Activated CD4-positive, alpha-beta T cell treated with anti-CD3 and anti-CD28 coated beads, Interleukin-2, amount 10 ng/mL, durations not matched to agents 24 days and 14 days (primary cell): ENCODE measurements around the gene LRRC47. TPM values are rescaled to one million over a fixed set of nuclear protein-coding genes. Genes with fewer than 3 reads are reported as not detected.
"Not testable (repeated sequence)": the region's sequence is repeated elsewhere in the genome, so short reads cannot be mapped to it uniquely, and the experiment has no call there.

Experiments used
- DNase-seq: peaks from one replicate; pipeline ENCODE4 v3.0.0; 2022
- H3K27ac Mint-ChIP-seq: one replicate; pipeline ENCODE4 v1.8.0; 2022; ENCODE audit warnings: mild to moderate bottlenecking, mixed read lengths
- H3K27me3 Mint-ChIP-seq: one replicate; pipeline ENCODE4 v1.8.0; 2022; ENCODE audit warnings: mixed read lengths
- H3K36me3 Mint-ChIP-seq: one replicate; pipeline ENCODE4 v1.8.0; 2022; ENCODE audit warnings: low read depth, mild to moderate bottlenecking, mixed read lengths
- H3K4me1 Mint-ChIP-seq: one replicate; pipeline ENCODE4 v1.8.0; 2021; ENCODE audit warnings: mixed read lengths
- H3K4me3 Mint-ChIP-seq: one replicate; pipeline ENCODE4 v1.8.0; 2022; ENCODE audit warnings: mild to moderate bottlenecking, moderate library complexity, mixed read lengths
- H3K9me3 Mint-ChIP-seq: one replicate; pipeline ENCODE4 v1.8.0; 2021; ENCODE audit warnings: mixed read lengths
- intact Hi-C: fragments of 100-400 bp; cut with micrococcal nuclease; formaldehyde crosslinking; loops from one replicate; pipeline ENCODE4 v1.15.1; 2023
- total RNA-seq: library from RNA; stranded (reverse); gene quantifications from 2 replicates; pipeline ENCODE4 v1.2.3, GENCODE V29; 2022

The LRRC47 gene
- total RNA-seq, 1 donor from 2014 or later: 40.8 TPM

DNA sequence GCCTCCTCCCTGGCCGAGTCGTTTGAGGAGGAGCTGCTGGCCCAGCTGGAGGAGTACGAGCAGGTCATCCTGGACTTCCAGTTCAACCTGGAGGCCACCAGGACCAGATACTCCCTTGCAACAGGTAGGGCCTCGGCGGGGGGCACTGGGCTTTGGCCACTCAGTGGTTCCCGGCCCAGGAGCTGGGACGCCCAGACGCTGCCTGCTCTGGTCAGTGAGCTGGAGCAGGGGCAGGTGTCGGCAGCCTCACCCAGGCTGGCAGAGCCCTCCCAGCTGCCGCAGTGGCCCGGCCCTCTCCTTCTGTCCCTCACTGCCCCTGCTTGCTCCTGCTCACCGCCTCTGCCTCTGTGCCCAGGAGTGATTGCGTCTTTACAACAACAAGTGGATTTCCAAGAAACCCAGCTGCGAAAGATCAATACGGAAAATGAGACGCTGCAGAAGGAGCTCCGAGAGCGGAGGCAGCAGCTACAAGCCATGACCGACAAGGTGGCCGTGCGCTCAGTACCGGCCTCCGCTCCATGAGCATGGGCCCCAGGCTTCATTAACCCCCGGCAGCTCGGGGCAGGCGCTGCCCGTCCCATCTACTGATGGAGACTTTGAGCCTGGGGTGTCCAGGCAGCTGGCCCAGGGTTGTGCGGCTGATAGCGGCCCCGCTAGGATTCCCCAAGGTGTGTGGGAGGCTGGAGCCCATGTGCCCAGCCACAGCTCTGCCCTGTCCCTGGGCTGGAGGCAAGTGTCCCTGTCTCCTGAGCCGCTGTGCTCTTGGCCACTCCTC lies 32.8 kb downstream of the LRRC47 start:
- no peak for DNase-seq
- no peaks in the 10 kb centered on the region for H3K4me1 Mint-ChIP-seq
- H3K36me3 Mint-ChIP-seq: no peaks in the 10 kb centered on the region
- intact Hi-C loops: no loop called here
- no peak overlapping the region for H3K27ac Mint-ChIP-seq
- no peak overlapping the region for H3K4me3 Mint-ChIP-seq
- H3K9me3 Mint-ChIP-seq: no peaks in the 10 kb centered on the region
- peaks cover 8% of the 10 kb centered on the region for H3K27me3 Mint-ChIP-seq

DNA sequence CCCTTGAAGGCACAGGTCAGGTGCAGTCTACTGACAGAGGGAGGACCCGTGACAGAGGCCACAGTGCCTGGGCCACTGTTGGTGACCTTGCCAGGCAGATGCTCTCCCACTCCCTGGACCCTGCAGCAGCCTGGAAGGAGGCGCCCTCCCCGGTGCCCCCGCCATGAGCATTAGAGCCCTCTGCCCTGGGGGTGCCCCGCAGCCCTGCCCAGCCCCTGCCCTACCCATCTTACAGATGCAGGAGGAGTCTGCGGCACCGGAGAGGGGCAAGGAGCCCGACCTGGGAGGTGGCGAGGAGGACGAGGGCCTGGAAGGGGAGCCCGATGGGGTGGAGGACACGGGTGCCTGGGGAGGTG lies 33.4 kb downstream of the LRRC47 start:
- no peaks in the 10 kb centered on the region for H3K9me3 Mint-ChIP-seq
- DNase-seq: no peak

DNA sequence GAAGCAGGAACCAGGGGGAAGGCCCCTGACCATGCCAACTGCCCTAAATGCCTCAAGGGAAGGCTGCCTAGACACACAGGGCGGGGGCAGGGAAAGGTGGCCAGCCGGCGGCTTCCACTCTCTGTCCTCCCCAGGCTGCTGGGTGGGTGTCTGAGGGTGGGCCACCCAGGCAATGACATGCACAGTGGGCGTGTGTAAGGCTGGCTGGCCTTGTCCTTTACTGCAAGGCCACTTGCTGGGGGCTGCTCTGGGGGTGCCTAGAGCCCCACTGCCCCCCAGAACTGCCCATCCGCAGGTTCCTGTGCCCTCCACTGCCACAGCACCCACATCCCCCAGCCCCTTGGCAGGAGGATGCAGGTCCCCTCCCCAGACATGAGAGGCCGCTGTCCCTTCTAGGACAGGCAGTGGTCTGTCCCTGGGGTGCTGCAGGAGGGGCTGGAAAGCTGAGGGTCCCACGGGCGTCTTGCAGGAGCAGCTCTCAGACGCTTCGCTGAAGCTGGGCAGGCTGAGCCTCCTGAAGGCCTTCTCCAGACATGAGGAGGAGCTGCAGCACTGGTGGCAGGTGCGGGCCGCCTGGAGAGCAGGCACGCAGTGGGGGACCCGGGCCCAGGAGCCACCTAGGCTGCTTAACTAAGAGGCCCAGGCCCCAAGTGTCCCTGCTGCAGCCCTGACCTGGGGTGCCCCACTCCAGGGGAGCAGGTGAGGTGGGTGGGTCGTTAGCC lies 34.0 kb downstream of the LRRC47 start:
- Mint-ChIP-seq H3K36me3 (no peaks in the 10 kb centered on the region), H3K4me3 (no peak overlapping the region), H3K27me3 (peaks cover 8% of the 10 kb centered on the region), H3K9me3 (no peaks in the 10 kb centered on the region), H3K4me1 (no peaks in the 10 kb centered on the region), H3K27ac (no peak overlapping the region)
- DNase-seq: no peak
- intact Hi-C loops: no loop called here

More for the DNA sequence above, 33.4 kb downstream of the LRRC47 start:
- Mint-ChIP-seq H3K4me3 (no peak overlapping the region), H3K36me3 (no peaks in the 10 kb centered on the region), H3K27ac (no peak overlapping the region), H3K27me3 (peaks cover 8% of the 10 kb centered on the region), H3K4me1 (no peaks in the 10 kb centered on the region)
- intact Hi-C loops: no loop called here

DNA sequence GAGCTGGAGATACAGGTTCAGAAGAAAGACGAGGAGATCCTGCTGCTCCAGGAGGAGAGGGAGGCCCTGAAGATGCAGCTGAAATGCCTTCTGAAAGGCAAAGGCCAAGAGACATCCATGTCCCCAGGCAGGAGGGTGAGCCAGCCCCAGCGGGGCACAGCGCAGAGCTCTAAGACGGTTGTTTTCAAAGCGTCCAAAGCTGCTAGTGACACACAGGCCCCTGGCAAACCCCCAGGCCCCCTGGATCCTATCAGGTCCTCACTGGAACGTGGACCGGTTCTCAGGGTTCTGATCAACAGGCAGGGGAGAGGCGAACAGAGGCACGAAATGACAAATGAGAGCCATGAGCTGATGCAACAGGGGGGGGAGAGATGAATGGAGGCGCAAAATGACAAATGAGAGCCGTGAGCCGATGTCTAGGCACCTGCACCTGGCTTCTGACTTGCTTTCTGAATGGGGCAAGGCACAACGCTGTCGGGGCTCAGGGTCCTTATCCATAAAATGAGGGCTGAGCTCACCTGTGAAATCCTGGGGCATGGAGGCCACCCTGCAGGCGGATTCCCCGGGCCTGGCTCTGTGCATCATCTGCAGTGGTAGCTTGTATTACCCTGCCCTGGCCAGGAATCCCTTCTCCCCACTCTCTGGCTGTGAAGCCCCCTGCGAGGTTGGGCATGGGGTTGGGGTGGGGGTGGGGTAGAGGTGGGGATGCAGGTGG lies 34.8 kb downstream of the LRRC47 start:
- Mint-ChIP-seq H3K27ac (no peak overlapping the region), H3K4me3 (no peak overlapping the region), H3K4me1 (no peaks in the 10 kb centered on the region), H3K36me3 (no peaks in the 10 kb centered on the region), H3K27me3 (peaks cover 8% of the 10 kb centered on the region), H3K9me3 (no peaks in the 10 kb centered on the region)
- intact Hi-C loops: no loop called here
- no peak for DNase-seq

DNA sequence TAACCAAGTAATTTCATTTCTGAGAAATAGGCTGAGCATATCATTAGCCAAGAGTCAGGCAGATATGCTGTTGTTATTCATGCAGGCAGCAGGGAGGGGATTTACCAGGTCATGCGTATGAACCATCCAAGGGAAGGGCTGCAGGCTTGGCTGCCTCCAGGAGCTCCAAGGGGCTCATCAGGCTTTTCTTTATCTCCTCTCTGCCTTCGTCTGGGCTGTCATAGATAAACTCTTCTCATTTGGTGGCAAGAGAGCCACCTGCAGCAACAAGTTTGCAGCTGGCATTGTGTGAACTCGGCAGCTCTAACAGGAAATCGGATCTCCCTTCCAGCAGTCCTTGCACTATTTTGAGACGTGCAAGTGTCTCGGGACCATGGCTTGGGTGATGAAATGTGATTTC lies 36.5 kb downstream of the LRRC47 start:
- intact Hi-C loops: no loop called here
- DNase-seq: no peak
- Mint-ChIP-seq H3K27me3 (peaks cover 3% of the 10 kb centered on the region), H3K4me3 (no peak overlapping the region), H3K36me3 (no peaks in the 10 kb centered on the region), H3K27ac (no peak overlapping the region), H3K4me1 (no peaks in the 10 kb centered on the region), H3K9me3 (no peaks in the 10 kb centered on the region)

DNA sequence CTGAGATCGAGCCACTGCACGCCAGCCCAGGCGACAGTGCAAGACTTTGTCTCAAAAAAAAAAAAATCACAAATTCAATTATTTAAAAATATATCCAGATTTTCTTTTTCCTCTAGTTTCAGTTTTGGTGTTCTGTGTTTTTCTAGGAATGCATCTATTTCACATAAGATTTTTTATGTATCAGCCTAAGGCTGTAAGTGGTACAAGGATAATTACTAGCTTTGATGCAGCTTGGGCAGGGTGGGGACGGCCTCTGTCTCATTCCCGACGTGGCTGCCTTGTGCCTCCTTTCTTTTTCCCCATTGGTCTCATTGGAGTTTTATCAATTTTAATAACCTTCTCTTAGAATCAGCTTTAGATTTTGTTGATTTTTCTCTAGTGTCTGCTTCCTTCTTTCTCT lies 37.1 kb downstream of the LRRC47 start:
- H3K4me3 Mint-ChIP-seq: no peak overlapping the region
- H3K36me3 Mint-ChIP-seq: no peaks in the 10 kb centered on the region
- DNase-seq: no peak
- H3K27me3 Mint-ChIP-seq: peaks cover 3% of the 10 kb centered on the region
- H3K27ac Mint-ChIP-seq: no peak overlapping the region
- H3K4me1 Mint-ChIP-seq: no peaks in the 10 kb centered on the region
- no peaks in the 10 kb centered on the region for H3K9me3 Mint-ChIP-seq
- intact Hi-C loops: no loop called here

DNA sequence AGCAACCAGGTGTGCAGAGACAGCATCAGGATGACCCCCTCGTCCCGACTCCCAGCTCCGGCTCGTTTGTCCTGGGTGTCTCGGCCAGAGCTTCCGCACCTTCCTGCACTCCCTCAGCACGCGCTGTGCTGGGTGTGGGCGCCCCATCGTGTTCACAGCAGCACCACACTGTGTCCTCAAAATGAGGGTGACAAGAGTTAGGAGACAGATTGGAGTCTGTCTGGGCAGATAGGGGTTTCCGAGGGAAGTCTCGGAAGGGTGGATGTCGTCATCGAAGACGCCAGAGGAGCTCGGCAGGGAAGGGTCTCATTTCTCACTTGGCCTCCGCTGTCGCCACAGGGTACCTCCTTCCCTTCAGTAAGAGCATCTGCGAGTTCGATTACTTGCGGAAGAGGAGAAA lies 39.9 kb downstream of the LRRC47 start:
- Mint-ChIP-seq H3K4me1 (no peaks in the 10 kb centered on the region), H3K27ac (no peak overlapping the region), H3K9me3 (no peaks in the 10 kb centered on the region), H3K4me3 (no peak overlapping the region), H3K27me3 (peaks cover 3% of the 10 kb centered on the region), H3K36me3 (no peaks in the 10 kb centered on the region)
- DNase-seq: no peak
- intact Hi-C loops: no loop called here

DNA sequence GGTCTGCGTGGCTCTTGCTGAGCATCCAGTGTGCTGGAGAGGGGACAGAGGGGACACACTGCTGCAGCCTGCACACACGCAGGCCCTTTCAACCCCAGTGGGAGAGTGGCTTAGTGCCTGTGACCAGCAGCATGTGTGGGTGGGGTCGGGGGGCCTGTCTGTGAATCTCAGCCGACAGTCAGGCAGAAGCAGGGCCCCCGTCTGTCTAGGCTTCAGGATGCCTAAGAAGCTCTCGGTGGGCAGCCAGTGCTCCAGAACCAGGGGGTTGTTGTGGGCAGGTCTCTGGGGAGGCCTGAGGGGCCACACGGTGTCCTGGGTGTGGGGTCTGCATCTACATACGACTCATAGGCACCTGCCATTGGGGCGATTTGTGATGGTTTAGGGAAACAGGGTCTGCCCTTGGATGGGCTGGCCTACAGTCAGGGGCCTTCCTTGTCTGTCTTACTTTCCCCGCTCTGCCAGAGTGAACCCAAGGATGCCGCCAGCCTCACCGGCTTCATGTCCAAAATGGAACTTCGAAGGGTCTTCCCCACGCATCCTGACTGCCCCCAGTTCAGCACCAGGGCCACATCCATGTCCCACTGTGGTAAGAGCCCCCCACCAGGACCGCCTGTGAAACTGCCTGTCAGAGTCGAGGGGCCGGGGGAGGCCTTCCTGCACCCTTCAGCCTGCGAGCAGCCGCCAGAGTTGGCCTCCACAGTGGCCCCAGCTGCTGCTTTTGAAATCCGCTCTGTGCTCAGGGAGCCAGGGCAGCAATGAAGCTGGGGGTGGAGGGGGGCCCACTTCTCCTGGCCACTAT lies 42.4 kb downstream of the LRRC47 start:
- Mint-ChIP-seq H3K27ac (no peak overlapping the region), H3K9me3 (no peaks in the 10 kb centered on the region), H3K36me3 (no peaks in the 10 kb centered on the region), H3K4me3 (no peak overlapping the region), H3K27me3 (no peaks in the 10 kb centered on the region), H3K4me1 (no peaks in the 10 kb centered on the region)
- DNase-seq: no peak
- intact Hi-C loops: no loop called here

DNA sequence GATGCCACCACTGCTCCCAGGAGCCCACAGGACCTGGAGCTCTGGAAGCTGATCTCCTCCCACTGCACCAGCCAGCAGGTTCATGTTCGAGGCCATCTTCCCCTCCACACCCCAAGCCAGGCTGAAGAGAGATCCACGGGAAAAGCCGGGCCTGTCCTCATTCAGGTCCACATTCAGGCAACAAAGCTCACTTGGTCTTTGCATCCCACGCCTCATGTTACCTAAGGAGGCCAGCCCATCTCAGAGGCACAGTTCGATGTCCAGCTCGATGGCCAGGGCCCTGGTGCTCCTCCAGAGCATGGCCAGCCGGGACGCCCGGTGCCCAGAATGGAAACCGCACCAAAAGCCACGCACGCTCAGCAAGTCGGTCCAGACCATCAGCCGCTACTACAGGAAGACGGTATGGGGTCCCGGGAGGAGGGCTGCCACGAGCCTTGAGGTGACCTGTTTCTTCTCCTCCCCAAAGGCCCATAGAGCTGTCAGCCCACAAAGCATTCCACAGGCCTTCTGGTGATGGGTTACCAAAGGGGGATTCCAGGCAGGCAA lies 43.8 kb downstream of the LRRC47 start, which contains the start of gene CCDC27:
Gene CCDC27 (plus strand): TSS at position 51 of the 546 bp plus-strand sequence. CDS start 32 bp downstream, at position 83.
- no peaks in the 10 kb centered on the region for H3K27me3 Mint-ChIP-seq
- H3K9me3 Mint-ChIP-seq: no peaks in the 10 kb centered on the region
- peaks cover 9% of the 10 kb centered on the region for H3K4me1 Mint-ChIP-seq
- H3K27ac Mint-ChIP-seq: no peak within 1 kb of the TSS
- H3K4me3 Mint-ChIP-seq: no peak within 1 kb of the TSS
- no peak for DNase-seq
- intact Hi-C loops: no loop called here
- H3K36me3 Mint-ChIP-seq: no peaks in the 10 kb centered on the region

DNA sequence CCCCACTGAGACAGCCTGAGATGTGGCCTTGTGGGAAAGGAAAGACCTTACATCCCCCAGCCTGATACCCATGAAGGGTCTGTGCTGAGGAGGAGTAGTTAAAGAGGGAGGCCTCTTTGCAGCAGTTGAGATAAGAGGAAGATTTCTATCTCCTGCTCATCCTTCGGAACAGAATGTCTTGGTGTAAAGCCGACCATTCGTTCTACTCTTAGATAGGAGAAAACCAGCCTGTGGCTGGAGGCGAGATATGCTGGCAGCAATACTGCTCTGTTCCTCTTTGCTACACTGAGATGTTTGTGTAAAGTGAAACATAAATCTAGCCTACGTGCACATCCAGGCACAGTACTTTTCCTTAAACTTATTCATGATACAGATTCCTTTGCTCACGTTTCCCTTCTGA lies 45.6 kb downstream of the LRRC47 start:
- Mint-ChIP-seq H3K4me3 (no peak overlapping the region), H3K4me1 (peaks cover 12% of the 10 kb centered on the region), H3K27me3 (no peaks in the 10 kb centered on the region), H3K27ac (no peak overlapping the region), H3K36me3 (no peaks in the 10 kb centered on the region), H3K9me3 (no peaks in the 10 kb centered on the region)
- DNase-seq: no peak
- intact Hi-C loops: no loop called here

DNA sequence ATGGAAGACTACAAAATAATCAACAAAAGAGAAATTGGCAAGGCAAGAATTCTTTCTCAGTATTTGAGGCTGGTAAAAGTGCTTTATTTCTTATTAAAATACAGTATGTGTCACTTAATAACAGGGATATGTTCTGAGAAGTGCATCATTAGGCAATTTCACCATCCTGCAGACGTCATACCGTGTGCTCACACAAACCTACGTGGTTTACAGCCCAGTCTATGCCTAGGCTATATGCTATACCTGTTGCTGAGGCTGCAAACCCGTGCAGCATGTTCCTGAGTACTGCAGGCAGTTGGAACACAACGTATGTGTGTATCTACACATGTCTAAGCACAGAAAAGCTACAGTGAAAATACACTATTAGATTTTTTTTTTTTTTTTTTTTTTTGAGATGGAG lies 46.8 kb downstream of the LRRC47 start:
- no peak for DNase-seq
- no peaks in the 10 kb centered on the region for H3K27me3 Mint-ChIP-seq
- no peak overlapping the region for H3K4me3 Mint-ChIP-seq
- H3K4me1 Mint-ChIP-seq: peaks cover 18% of the 10 kb centered on the region
- no peak overlapping the region for H3K27ac Mint-ChIP-seq
- H3K9me3 Mint-ChIP-seq: no peaks in the 10 kb centered on the region
- no peaks in the 10 kb centered on the region for H3K36me3 Mint-ChIP-seq
- intact Hi-C loops: no loop called here

DNA sequence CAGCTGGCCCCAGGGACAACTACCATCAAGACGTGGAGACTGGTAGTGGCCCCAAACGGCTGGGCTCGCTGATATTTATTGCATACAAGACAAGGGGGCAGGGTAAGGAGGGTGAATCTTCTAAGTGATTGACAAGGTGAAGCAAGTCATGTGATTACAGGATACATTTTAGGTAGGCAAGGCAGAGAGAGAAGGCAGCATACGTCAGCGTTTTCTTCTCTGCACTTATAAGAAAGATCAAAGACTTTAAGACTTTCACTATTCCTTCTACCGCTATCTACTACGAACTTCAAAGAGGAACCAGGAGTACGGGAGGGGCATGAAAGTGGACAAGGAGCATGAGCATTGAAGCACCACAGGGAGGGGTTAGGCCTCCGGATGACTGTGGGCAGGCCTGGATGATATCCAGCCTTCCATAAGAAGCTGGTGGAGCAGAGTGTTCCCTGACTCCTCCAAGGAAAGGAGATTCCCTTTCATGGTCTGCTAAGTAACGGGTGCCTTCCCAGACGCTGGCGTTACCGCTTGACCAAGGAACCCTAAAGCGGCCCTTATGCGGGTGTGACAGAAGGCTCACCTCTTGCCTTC lies 47.9 kb downstream of the LRRC47 start:
- H3K9me3 Mint-ChIP-seq, H3K27me3 Mint-ChIP-seq, intact Hi-C loops, DNase-seq, H3K36me3 Mint-ChIP-seq, H3K27ac Mint-ChIP-seq: not testable (repeated sequence)
- H3K4me1 Mint-ChIP-seq: peaks cover 18% of the 10 kb centered on the region
- H3K4me3 Mint-ChIP-seq: peak overlapping the region; percentile 81

DNA sequence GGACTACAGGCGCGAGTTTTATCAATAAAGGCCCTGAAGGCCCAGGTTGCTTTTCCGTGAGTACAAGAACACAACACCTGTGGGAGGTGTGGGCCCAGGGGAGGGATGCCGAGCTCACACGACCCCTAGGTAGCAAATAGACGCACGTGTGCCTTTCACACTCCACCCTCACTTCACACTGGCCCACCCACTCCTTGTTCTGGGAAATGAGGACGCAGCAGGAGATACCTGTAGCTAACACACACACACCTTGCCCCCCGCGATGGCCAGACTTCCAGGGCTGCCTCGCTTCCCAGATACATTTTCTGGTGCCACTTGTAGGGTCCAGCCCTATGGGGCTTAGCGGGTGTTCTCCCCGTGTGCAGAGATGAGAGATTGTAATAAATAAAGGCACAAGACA lies 48.4 kb downstream of the LRRC47 start:
- Mint-ChIP-seq H3K4me3 (peak overlapping the region; percentile 81), H3K4me1 (peaks cover 18% of the 10 kb centered on the region), H3K9me3 (no peaks in the 10 kb centered on the region), H3K36me3 (peaks cover 4% of the 10 kb centered on the region), H3K27ac (no peak overlapping the region), H3K27me3 (no peaks in the 10 kb centered on the region)
- intact Hi-C loops: loop anchor here (1.0 kb wide), 1 partner anchor 48 kb away; the partner anchor contains the start of gene LRRC47
- no peak for DNase-seq
